HUES64 (cell line): ENCODE data around the gene HNRNPR.
"Not testable (repeated sequence)": the region's sequence is repeated elsewhere in the genome, so short reads cannot be mapped to it uniquely, and the experiment has no call there.

Source experiments
- H3K27ac ChIP-seq: 2 replicates; pipeline ENCODE4 v1.7.0; 2013; ENCODE audit warnings: low read depth, low read length, inconsistent platforms
- H3K27me3 ChIP-seq: 2 replicates; pipeline ENCODE4 v1.6.1; 2013; ENCODE audit warnings: mild to moderate bottlenecking, low read length; ENCODE audit not compliant: insufficient read depth
- H3K36me3 ChIP-seq: 2 replicates; pipeline ENCODE4 v1.6.1; 2013; ENCODE audit warnings: mild to moderate bottlenecking, low read length; ENCODE audit not compliant: insufficient read depth
- H3K4me1 ChIP-seq: 2 replicates; pipeline ENCODE4 v1.6.1; 2013; ENCODE audit warnings: mild to moderate bottlenecking, low read length, moderate library complexity; ENCODE audit not compliant: insufficient read depth
- H3K4me3 ChIP-seq: 2 replicates; pipeline ENCODE4 v1.5.1; 2013; ENCODE audit warnings: mild to moderate bottlenecking, low read length, moderate library complexity
- H3K9ac ChIP-seq: 2 replicates; pipeline ENCODE4 v1.6.1; 2013; ENCODE audit warnings: mild to moderate bottlenecking, low read depth, low read length
- H3K9me3 ChIP-seq: 2 replicates; pipeline ENCODE4 v1.6.1; 2013; ENCODE audit warnings: low read depth, low read length; ENCODE audit not compliant: insufficient read depth
- WGBS: fragments of 150-250, 120-280 bp; methylation state at CpG from one replicate; pipeline ENCODE4 v1.1.7; 2013; ENCODE audit warnings: missing lambda C conversion rate; 5-methylcytosine and 5-hydroxymethylcytosine counted together

HNRNPR gene

GRCh38 chr1:23276531-23276930 is 67.6 kb downstream of the HNRNPR start:
- Histone ChIP-seq H3K4me3 (no peak overlapping the region), H3K9me3 (no peaks in the 10 kb centered on the region), H3K9ac (no peak overlapping the region), H3K4me1 (no peaks in the 10 kb centered on the region), H3K27me3 (no peaks in the 10 kb centered on the region), H3K36me3 (peaks cover 9% of the 10 kb centered on the region), H3K27ac (no peak overlapping the region)
- 87% methylated on average over 2 of the region's 2 CpGs for WGBS

DNA sequence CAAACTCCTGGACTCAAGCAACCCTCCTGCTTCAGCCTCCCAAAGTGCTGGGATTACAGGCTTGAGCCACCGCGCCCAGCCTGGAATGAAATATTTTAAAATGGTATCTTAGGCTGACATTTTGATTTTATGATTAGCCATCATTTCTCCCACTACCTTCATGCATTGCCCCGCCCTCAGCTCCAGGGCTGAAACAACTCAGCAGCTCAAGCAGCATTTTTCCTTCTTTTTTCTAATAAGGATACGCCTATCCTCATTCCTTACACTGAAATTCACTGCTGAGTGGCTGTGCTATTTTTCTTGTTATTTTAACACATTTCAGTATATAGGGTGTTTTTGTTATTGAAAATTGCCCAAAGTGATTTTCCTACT is 70.0 kb downstream of the HNRNPR start:
- whole genome bisulfite sequencing = 89% methylated on average over 2 of the region's 4 CpGs
- no peak overlapping the region for H3K9ac ChIP-seq
- H3K27me3 ChIP-seq = no peaks in the 10 kb centered on the region
- H3K27ac ChIP-seq = no peak overlapping the region
- no peaks in the 10 kb centered on the region for H3K4me1 ChIP-seq
- no peaks in the 10 kb centered on the region for H3K36me3 ChIP-seq
- H3K9me3 ChIP-seq = no peaks in the 10 kb centered on the region
- H3K4me3 ChIP-seq = no peak overlapping the region

DNA sequence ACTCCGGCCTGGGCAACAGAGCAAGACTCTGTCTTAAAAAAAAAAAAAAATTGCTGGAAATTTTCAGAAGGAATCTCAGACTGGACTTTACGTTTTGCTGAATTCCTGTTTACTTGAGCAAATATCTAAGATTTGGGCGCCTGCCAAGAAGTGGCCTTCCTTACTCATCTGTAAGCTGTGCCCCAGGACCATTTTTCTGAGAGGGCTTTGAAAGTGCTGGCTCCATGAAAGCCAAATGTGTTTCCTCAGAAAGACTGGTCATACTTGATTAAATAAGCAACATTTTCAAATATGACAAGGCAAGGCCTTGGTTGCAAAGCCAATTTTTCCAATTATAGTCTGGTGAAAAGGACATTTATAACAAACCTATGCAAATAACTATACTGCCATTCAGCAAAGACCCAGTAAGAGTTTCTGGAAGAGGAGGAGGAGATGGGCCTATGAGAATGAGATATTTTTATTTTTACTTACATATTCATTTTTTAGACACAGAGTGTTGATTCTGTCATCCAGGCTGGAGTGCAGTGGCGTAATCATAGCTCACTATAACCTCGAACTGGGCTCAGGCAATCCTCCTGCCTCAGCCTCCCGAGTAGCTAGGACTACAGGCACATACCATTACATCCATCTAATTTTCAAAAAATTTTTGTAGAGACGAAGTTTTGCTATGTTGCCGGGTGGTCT is 70.5 kb downstream of the HNRNPR start:
- Histone ChIP-seq H3K4me3 (no peak overlapping the region), H3K9me3 (no peaks in the 10 kb centered on the region), H3K27me3 (no peaks in the 10 kb centered on the region), H3K36me3 (no peaks in the 10 kb centered on the region), H3K4me1 (no peaks in the 10 kb centered on the region), H3K27ac (no peak overlapping the region), H3K9ac (no peak overlapping the region)
- 94% methylated on average over 8 of the region's 8 CpGs for WGBS

- no peaks in the 10 kb centered on the region for H3K9me3 ChIP-seq
- no peaks in the 10 kb centered on the region for H3K27me3 ChIP-seq
- peaks cover 16% of the 10 kb centered on the region for H3K4me1 ChIP-seq
- no peak overlapping the region for H3K4me3 ChIP-seq
- 10% methylated on average over 3 of the region's 3 CpGs for WGBS
- no peaks in the 10 kb centered on the region for H3K36me3 ChIP-seq
- no peak overlapping the region; the same call in 1 of the 2 replicates for H3K9ac ChIP-seq
- peak overlapping the region; percentile 92; the same call in 1 of the 2 replicates for H3K27ac ChIP-seq
Observed at GRCh38 chr1:23263380-23263887, 80.7 kb downstream of the HNRNPR start.

GRCh38 chr1:23258082-23258481 is 86.0 kb downstream of the HNRNPR start:
- not testable (repeated sequence) for H3K4me1 ChIP-seq, H3K27ac ChIP-seq, H3K4me3 ChIP-seq, H3K36me3 ChIP-seq, H3K9me3 ChIP-seq, H3K9ac ChIP-seq, H3K27me3 ChIP-seq
- WGBS = 90% methylated on average over 1 of the region's 2 CpGs

DNA sequence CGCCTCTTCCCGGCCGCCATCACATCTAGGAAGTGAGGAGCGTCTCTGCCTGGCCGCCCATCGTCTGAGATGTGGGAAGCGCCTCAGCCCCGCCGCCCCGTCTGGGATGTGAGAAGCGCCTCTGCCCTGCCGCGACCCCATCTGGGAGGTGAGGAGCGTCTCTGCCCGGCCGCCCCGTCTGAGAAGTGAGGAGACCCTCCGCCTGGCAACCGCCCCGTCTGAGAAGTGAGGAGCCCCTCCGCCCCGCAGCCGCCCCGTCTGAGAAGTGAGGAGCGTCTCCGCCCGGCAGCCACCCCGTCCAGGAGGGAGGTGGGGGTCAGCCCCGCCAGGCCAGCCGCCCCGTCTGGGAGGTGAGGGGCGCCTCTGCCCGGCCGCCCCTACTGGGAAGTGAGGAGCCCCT is 86.7 kb downstream of the HNRNPR start:
- H3K27ac ChIP-seq, H3K4me3 ChIP-seq, H3K36me3 ChIP-seq, H3K9me3 ChIP-seq, H3K4me1 ChIP-seq, H3K27me3 ChIP-seq, H3K9ac ChIP-seq: not testable (repeated sequence)
- 98% methylated on average over 34 of the region's 34 CpGs for WGBS
